ENCODE data around the gene GNAI1.

GNAI1 gene

DNA sequence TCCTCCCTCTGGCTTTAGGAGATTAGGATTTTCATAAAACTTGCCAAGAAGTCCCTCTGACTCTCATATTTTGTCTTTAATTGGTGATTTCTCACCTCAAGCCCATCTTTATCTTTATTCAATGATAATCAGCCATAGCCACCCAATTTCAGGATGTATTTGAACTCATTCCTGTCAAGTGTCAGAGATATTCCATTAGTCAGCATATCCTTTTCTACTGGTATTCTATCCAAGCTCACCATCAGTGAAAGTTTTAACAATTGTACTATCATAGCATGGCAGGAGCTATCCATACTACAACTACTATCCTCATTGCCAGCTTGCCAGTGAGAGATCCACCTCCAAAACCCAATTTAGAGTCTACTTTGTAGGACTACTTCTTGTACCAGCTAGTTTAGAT, 114.6 kb downstream of the GNAI1 start:
- no peak for DNase-seq (ENCODE audit: low read depth, low spot score)

DNA sequence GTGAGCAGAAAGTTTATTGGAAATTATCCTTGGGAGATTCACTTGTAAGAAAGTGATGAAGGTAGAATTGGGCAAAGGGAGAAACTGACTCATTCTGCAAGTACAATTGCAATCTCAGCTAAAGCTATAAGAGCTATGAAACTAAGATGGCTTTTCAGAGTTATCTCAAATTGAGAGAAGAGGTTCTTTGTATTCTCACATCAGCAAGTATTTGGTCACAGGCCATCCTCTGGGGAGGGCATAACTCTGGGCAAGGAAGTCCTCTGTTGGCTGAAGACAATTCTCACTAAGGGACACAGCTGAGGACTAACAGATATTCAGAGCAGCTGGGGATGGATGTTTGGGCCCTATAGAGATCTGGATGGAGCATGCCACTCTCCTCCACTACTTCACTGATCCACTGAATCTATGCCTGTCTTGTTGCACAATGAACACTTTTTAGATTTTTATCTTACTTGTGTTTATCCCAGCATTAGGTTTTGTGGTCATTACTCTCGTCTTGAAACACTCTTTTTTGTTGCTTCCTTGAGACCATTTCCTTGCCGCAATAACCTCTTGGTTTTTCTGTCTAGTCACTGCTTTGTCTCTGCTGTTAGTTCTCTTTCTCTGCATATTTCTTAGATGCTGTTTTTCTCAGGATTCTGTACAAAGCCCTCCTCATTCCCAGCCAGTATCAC, 115.1 kb downstream of the GNAI1 start:
- DNase-seq (ENCODE audit: low read depth, low spot score): no peak

DNA sequence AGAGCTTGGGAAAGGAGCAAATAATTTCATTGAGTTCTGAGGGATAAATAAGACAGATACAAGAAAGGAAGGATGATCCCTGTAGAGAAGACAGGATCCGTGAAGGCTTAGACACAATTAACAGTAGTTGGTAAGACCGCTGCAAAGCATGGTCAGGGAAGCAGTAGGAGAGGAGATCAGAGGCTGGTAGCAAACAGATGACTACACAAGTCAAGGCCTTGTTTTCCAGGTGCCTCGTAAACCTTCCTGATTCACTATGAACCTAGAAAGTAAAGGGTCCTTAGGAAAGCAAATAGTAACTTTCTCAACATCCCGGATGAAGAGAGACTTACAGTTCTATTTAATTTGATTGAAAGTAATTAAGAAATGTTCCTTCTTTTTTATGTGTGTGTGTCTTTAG, 118.6 kb downstream of the GNAI1 start:
- no peak for DNase-seq (ENCODE audit: low read depth, low spot score)

DNA sequence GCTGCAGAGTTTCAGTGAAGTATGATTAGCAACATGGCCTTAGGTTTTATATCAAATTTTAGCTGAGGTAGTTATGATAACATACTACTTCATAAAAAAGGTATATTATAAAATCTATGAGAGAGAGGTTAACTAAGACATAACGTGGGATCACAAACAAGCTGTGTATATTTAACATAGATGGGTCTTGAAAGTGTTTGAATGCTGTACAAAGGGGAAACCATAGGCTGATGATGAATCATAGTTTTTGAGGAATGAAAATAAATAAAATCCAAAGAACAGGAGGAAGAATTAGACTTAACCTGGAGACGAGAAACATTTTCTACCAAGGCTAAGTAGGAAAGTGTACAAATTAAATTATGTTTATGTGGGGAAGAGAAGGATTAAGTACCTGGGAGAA, 119.0 kb downstream of the GNAI1 start:
- no peak for DNase-seq (ENCODE audit: low read depth, low spot score)

DNA sequence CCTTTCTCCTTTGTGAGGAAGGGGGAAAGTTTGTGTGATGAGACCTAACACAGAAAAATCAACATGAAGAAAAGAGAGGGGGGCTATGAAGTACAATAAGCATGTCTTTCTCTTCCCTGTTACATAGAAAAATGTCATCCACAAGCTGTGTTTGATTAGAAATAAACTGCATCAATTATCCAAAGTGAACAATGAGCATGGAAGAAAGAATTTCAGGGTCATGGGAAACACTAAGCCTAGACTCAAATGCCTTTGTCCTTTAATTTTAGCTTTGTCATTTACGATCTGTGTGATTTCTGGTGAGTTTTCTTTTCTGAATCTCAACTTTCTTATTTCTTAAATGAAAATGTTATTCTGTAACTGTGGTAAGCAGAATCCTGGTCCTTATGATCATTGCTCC, 121.0 kb downstream of the GNAI1 start:
- DNase-seq (ENCODE audit: low read depth, low spot score): no peak

DNA sequence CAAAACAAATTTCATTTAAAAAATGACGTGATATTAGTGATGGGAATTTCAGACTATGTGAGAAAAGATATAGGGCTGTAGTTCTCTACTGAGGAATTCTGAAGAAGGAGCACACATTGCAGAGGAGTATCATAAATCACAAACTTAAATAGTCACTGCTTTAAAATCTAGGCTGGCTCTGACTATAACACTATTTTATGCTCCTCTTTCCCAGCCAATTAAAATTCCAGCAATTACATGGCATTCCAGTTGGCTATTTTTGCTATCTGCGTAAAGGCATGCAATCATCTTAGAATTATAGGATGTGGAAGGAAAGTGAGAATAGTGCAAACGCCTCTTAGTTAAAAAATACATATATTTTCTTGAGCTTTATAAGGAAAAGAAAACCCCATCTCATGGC, 123.1 kb downstream of the GNAI1 start:
- DNase-seq (ENCODE audit: low read depth, low spot score): no peak

DNA sequence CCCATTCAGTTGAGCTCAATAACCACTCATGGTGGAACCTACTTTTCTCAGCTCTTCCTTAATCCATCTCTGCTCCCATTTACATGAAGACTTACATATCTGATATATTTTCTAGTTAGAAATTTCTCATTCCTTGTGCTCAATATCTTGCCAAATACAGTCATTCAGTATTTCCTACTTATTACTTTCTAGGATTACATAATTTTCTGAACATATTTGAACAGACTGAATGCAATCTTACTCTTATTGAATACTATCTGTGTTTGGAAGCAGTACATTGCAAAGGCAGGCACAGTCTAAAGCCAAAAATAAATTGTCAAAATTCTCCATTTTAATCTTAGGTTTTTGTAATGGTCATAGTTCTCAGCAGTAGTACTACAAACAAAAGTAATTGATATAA, 126.0 kb downstream of the GNAI1 start:
- DNase-seq (ENCODE audit: low read depth, low spot score): no peak

DNA sequence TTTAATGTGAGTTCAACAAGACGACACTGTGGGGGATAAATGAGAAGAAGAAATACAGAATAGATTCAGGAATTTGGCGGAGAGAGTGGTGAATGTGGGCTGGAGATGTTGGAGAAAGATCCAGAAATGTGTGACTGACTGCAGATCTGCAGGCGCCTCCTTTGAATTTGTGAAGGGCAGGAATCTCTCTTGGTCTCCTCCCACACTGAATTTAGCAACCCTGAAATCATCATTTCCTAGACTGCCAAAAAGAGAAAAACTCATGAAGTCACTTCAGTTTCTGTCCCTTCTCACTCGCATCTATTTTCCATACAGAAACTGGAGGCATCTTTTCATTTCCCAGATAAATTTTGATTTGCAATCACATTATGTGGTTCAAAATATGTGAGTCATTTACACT, 128.7 kb downstream of the GNAI1 start:
- no peak for DNase-seq (ENCODE audit: low read depth, low spot score)

DNA sequence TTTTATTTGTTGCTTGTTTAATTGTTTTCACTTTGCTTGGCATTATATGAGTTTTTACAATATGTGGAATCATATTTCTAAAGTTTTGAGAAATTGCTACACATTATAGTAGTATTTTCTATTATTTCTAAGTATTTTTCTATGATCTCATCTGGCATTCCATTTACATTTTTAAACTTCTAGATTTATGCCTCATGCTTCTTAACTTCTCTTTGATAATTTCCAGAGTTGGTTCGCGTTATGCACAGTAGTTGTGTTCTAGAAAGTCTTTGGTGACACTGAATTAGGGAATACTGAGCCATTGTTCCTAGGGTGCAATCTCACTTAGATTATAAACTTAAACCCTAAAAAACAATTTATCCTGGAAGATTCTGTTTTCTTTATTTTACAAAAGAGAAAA, 129.2 kb downstream of the GNAI1 start:
- DNase-seq (ENCODE audit: low read depth, low spot score): no peak

DNA sequence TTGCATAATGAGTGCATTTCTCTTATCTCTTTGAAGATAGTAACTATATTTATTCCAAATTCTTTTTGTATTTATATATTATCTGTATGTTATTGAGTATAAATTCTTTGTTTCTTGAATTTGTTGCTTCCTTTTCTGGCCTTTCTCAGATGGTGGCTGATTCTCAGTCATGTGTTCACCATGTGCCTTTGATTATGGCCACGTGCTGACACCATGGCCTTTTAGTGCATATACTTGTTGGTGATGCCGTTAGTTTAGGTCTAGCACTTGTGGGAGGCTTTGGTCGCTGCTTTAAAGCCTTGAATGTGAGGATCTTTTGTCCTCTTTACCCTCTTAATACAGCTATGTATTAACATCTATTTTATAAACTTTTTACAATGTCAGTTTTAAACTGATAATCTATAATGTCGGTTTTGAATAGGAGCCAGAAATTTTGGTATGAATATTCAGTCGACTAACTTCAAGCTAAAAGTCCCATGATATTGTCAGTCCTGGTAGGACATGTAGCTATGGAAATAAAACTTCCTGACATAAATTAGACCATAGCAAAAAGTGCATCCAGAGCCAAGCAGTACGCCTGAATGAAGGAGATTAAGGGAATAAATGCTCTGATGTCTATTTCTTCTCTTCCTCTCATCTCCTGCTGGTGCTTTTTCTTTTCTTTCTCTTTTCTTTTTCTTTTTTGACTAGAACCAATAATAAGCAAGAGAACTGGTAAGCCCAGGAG, 130.3 kb downstream of the GNAI1 start:
- DNase-seq (ENCODE audit: low read depth, low spot score): no peak

DNA sequence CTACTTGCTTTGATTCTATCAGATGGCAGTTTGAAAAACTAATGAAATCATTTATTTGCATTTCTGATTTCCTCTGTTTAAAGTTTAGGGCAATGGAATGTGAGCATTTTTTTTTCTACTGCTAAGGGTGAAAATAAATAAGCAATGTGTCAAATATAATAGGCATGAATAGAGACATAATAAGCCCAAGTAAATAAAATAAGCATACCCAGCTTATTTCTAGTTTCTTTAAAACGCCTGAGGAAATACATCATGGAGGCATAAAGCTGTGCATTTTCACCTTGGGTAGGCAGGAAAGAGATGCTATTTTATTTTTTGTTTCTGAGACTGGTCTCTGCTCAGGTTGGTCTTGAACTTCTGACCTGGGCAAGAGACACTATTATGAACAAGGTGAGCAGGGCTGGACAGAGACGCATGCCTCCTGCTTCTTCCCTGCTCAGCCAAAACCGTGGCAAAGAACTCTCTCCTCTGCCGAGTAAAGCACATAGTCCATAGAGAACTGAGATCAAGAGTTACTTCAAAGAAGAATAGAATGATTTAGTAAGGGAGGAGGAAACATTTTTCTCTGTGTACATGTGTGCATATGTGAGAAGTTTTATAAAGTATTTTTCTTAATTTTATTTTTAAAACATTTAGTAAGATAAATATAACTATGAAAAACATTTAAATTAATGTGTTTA, 138.1 kb downstream of the GNAI1 start:
- no peak for DNase-seq (ENCODE audit: low read depth, low spot score)

DNA sequence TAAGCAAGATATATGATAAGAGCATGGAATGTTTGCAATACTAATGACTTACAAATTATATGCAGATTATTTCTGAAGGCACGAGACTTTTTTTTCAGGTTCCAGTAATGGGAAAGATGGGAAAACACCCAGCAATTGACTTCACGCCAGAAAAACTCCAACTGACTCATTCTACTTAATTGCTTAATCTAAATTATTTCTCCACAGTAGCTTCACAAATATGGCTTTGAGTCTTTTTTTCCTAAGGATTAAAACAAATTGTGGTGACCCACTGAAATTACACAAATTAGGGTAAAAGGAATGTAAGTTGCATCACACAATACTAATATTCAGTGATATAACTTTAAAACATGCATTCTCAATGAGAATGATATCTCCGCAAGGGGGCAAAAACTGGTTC, 138.7 kb downstream of the GNAI1 start:
- peak; percentile 56 for DNase-seq (ENCODE audit: low read depth, low spot score)

DNA sequence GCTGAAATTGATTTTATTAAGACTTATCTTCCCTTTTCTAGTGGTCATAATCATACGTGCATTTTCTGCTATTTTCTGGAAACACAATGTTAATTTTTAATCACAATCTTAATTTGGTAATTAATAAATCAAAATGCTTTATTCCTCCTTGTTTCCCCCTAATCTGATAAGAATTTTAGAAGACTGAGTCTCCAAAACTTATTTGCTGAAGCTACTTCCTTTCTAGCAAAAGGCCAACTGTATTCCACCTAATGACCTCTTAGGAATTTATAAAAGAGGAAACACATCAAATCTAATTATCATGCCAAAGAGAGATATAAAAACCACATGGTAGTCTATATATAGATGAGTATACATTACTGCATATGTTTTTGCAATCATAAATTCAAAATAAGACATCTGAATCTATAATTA, 140.6 kb downstream of the GNAI1 start:
- DNase-seq (ENCODE audit: low read depth, low spot score): no peak

Measured in astrocyte of the hippocampus (primary cell).